Measurements from ENCODE around the gene CYB561D2. TPM values are rescaled to one million over a fixed set of nuclear protein-coding genes. Genes with fewer than 3 reads are reported as not detected.
"Not testable (repeated sequence)": the region's sequence is repeated elsewhere in the genome, so short reads cannot be mapped to it uniquely, and the experiment has no call there.

Gene CYB561D2
- 14.5 TPM for polyA plus RNA-seq (2013, experiment 1 of 2; ENCODE audit: insufficient read length)
- 14.1 TPM for polyA plus RNA-seq (2013, experiment 2 of 2; ENCODE audit: insufficient read length)

DNA sequence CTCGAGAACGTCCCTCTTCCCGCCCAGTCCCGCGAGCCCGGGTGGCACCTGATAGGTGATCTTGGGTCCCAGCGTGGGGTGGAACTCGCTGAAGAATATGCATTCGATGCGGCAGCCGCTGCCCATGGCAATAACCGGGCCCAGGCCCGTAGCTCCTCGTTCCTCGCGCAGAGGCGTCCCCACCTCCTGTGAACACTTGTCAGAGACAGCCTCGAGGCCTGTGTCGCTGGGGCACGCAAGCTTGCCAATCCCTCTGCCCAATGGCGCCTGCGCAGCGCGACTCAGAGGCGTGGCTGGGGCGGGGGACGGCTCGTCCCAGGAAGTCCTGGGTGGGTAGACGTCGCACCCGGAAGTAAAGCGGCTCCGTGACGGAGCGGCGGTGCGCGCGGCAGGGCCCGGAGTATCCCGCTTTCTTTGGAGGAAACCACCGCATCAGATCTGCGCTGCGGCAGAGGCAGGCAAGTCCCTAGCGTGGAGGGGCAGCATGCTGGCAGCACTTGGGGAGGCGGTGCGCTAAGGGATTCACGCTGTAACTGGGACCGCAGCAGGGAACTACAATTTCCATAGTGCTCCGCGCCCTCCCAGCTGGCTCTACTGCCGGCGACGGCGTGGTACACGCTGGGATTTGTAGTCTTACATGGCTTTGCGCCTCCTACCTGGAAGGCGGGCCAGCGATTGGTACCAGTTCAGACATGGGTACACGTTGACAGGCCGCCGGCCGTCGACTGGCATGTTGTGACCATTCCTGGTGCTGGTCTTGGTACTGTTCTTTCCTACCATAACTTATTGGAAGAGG, at the start of gene CYB561D2, which contains the start of gene NPRL2:
Gene CYB561D2 (plus strand): TSS at position 336 of the 796 bp plus-strand sequence. CDS start 572 bp downstream, outside the sequence.
Gene NPRL2 (minus strand): TSS at position 249 of the 796 bp plus-strand sequence. CDS start 123 bp downstream, at position 126.
- DNase-seq, result peak; percentile 93

GRCh38 chr3:50302095-50303012, 48.3 kb upstream of the CYB561D2 start:
- no peak for DNase-seq

- no peak for DNase-seq
Observed at GRCh38 chr3:50303013-50303815, 47.4 kb upstream of the CYB561D2 start, which contains the start of gene HYAL1. TSS of gene HYAL1 (minus strand) at chr3:50303574. CDS start at chr3:50302956, 618 bp downstream.

GRCh38 chr3:50304601-50305000, 46.1 kb upstream of the CYB561D2 start:
- DNase-seq, result no peak

DNA sequence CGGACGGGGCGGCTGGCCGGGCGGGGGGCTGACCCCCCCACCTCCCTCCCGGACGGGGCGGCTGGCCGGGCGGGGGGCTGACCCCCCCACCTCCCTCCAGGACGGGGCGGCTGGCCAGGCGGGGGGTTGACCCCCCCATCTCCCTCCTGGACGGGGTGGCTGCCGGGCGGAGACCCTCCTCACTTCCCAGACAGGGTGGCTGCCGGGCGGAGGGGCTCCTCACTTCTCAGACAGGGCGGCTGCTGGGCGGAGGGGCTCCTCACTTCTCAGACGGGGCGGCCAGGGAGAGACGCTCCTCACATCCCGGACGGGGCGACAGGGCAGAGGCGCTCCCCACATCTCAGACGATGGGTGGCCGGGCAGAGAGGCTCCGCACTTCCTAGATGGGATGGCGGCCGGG, 38.6 kb upstream of the CYB561D2 start:
- DNase-seq, result not testable (repeated sequence)

GRCh38 chr3:50314342-50314741, 36.3 kb upstream of the CYB561D2 start:
- DNase-seq, result no peak

GRCh38 chr3:50314816-50315215, 35.8 kb upstream of the CYB561D2 start:
- DNase-seq, result no peak

DNA sequence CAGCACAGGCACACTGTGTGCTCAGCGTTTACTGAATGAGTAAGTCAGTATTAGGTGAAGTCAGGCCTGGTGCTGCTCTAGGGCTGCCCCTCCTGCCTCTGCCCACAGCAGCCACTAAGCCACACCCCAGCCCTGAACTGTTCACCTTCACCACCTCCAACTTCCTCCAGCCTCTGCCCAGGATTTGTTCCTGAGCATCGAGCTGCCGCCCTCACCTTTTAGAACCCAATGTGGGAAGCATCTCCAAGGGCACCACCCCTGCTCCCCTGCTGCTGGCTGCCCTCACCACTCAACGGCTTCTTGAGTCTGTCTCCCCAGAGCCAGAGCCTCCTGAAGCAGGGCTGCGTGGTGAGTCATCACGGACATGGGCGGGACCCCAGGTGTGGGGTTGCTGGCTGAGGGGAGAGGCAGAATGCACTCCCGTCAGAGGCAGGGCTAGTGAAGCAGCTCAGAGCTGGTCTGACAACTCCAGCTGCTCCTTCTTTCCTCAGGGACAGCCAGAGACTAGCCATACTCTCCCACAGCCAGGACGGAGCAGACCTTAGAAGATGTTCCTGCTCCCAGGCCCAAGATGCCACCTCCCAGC, 33.9 kb upstream of the CYB561D2 start:
- no peak for DNase-seq

DNA sequence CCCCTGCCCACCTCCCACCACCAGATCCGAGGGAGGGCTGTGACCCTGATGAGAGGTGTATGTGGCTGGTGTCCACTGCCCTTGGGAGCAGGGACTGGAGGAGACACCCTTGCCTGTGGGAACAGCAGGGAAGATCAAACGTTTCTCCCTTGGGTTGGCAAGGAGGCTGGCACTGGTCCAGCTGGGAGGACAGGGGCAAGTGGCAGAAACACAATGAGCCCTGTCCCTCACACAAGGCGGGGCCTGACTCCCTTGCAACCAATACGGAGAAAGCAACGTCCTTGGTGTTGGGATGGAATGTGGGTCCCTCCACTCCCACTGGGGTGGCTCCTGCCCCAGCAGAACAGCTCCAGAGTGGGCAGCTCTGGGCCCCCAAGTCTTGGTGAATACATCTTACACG, 33.4 kb upstream of the CYB561D2 start:
- DNase-seq, result no peak

GRCh38 chr3:50318163-50318562, 32.5 kb upstream of the CYB561D2 start:
- no peak for DNase-seq

DNA sequence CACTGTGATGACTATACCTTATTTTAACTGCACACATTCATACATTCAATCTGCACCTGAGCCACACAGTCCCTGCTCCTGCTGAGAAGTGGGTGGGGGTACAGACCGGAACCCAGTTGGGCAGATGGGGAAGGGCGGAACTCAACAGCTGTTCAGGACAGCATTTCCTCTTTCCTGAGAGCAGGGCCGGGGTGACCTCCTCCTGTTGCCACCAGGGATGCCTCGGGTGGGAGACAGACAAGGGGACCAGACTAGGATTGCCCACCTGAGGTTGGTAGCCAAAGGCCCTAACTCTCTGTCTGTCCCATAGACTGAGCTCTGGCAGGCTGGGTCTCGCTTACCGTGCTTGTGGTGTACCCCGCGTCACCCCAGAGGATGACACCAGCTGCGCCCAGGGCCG, 32.0 kb upstream of the CYB561D2 start:
- no peak for DNase-seq

GRCh38 chr3:50319181-50319893, 31.3 kb upstream of the CYB561D2 start:
- no peak for DNase-seq

DNA sequence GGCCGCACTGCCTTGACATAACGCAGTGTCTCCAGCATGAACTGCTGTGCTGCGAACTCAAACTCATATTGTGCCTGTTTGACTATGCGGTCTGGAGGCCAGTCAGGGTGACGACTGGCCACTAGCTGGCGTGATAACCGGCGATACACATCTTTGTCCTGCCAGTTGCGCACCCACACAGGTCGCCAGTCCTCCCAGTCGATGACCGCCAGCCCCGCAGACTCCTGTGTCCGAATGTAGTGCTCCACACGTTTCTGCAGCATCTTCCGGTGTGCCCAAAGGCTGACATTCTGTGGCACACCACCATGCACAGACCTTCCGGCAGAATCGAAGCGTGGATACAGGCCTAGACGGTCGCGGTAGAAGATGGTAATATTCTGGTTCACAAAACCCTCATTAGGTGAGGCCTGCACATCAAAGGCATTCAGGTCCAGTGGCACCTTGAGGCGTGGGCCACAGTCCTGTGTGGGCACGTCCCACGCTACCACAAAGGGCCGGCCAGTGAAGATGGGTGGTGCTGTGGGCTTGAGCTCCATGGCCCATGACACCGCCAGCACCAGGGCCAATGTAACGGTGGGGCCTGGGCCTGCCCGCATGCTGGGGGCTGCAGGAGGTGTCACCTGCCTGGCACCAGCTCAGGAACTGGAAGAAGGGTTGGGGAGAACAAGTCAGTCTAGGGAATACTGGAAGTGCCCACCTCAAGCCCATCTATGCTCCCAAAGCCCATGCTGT, 30.6 kb upstream of the CYB561D2 start:
- no peak for DNase-seq

GRCh38 chr3:50320853-50321335, 29.8 kb upstream of the CYB561D2 start:
- DNase-seq, result peak; percentile 77

- peak; percentile 91 for DNase-seq
Observed at GRCh38 chr3:50321336-50322114, 29.1 kb upstream of the CYB561D2 start.

DNA sequence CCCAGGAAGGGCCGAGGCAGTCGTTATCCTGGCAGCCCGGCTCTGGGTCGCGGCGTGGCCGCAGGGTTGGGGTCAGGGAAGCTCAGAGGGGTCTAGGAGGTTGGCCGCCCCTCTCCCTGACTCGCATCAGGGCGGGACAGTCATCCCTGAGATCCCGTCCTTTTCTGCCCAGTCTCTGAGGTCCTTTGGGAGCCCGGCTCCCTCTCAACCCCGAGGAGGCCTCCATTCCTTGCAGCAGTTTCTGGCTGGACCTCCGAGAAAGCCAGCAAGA, 28.6 kb upstream of the CYB561D2 start:
- DNase-seq, result no peak

GRCh38 chr3:50322386-50323091, 28.1 kb upstream of the CYB561D2 start, which contains the start of gene HYAL2:
TSS of gene HYAL2 (minus strand) at chr3:50322745. CDS start at chr3:50320489, 2,256 bp downstream.
- no peak for DNase-seq

DNA sequence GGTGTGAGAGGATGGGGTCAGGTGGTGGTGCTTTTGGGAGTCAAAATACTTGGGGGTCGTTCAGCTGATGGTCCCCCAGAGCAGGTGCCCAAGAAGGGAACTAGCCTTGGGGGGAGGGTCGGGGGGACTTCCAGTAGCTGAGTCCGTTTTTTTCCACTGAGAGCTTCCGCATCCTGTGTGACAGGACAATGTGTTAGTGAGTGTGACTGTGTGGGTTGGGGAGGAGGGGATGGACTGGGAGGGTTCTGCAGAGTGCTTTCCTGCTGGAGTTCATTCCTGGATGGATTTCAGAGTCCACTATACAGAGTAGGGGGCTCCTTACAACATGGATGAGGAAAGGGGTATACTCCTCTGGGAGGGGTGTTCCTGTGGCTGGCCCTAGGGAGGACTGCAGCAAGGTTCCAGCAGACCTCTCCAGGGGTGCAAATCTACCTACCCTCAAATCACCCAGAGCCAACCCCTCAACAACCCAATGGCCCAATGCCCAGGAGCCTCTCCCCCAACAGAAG, 27.5 kb upstream of the CYB561D2 start:
- DNase-seq, result no peak
